ENCODE data around the gene KLHL28.

The KLHL28 gene

GRCh38 chr14:44887596-44887955, 74.2 kb downstream of the KLHL28 start:
- no peak overlapping the region for H3K27ac ChIP-seq (ENCODE audit: low read depth, low read length)
- H3K4me3 ChIP-seq (ENCODE audit: low read depth in 1 of 2, low read length in 2 of 2), result no peak overlapping the region
- H3K27me3 ChIP-seq (ENCODE audit: control insufficient read depth in 1 of 2, insufficient read depth in 2 of 2, low read length in 2 of 2), result no peaks in the 10 kb centered on the region
- no peaks in the 10 kb centered on the region for H3K36me3 ChIP-seq (ENCODE audit: control insufficient read depth in 1 of 2, insufficient read depth in 2 of 2, low read length in 2 of 2)
- H3K9me3 ChIP-seq (ENCODE audit: control insufficient read depth in 1 of 2, low read length in 2 of 2), result peaks cover under 1 to 4% of the 10 kb centered on the region in 2 donors
- H3K4me1 ChIP-seq (ENCODE audit: control insufficient read depth in 1 of 2, insufficient read depth in 2 of 2, low read length in 2 of 2), result peaks cover 11 to 15% of the 10 kb centered on the region in 2 donors
- no peak overlapping the region for H3K9ac ChIP-seq (ENCODE audit: low read depth in 1 of 2, low read length in 2 of 2)

DNA sequence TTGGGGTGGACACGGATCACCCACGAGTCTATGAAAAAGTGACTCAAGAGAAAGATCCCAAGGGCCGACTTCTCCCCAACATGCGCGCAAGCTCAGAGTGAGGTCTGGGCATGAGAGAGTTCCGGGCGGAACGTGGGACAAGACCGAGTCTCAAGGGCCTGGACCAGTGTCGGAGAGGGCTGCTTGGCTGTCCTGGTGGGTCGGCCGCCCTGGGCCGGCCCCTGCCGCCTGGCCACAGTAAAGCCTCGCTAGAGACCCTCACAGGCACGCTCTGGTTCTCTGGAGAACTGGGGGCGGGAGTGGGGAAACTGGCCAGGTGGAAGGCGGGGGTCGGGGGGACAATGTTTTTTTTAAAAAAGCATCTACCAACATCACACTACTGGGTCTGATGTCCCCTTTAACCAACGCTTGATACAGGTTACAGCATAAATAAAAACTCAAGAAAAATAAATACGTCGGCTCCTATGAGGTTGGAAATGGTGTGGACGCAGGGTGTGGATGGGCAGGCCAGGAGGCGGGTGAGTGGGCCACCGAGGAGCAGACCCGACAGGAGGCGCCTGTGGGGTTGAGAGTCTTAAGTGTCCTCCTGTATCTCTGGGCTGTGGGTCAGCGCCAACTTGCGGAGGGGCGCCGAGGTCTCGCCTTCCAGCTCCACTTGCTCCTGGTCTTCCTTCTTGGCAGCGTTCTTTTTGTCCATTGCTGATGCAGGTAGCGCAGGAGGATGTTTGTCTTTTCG, 74.7 kb downstream of the KLHL28 start:
- peaks cover 5 to 10% of the 10 kb centered on the region in 2 donors for H3K9me3 ChIP-seq (ENCODE audit: control insufficient read depth in 1 of 2, low read length in 2 of 2)
- no peak overlapping the region for H3K27ac ChIP-seq (ENCODE audit: low read depth, low read length)
- H3K4me1 ChIP-seq (ENCODE audit: control insufficient read depth in 1 of 2, insufficient read depth in 2 of 2, low read length in 2 of 2), result peaks cover 11 to 15% of the 10 kb centered on the region in 2 donors
- H3K9ac ChIP-seq (ENCODE audit: low read depth in 1 of 2, low read length in 2 of 2), result no peak overlapping the region
- no peaks in the 10 kb centered on the region for H3K36me3 ChIP-seq (ENCODE audit: control insufficient read depth in 1 of 2, insufficient read depth in 2 of 2, low read length in 2 of 2)
- no peaks in the 10 kb centered on the region for H3K27me3 ChIP-seq (ENCODE audit: control insufficient read depth in 1 of 2, insufficient read depth in 2 of 2, low read length in 2 of 2)
- H3K4me3 ChIP-seq (ENCODE audit: low read depth in 1 of 2, low read length in 2 of 2), result no peak overlapping the region

GRCh38 chr14:44880791-44881190, 81.0 kb downstream of the KLHL28 start:
- Histone ChIP-seq H3K9ac (ENCODE audit: low read depth in 1 of 2, low read length in 2 of 2) (no peak overlapping the region), H3K36me3 (ENCODE audit: control insufficient read depth in 1 of 2, insufficient read depth in 2 of 2, low read length in 2 of 2) (no peaks in the 10 kb centered on the region), H3K9me3 (ENCODE audit: control insufficient read depth in 1 of 2, low read length in 2 of 2) (peaks cover 5 to 13% of the 10 kb centered on the region in 2 donors), H3K27me3 (ENCODE audit: control insufficient read depth in 1 of 2, insufficient read depth in 2 of 2, low read length in 2 of 2) (no peaks in the 10 kb centered on the region), H3K4me1 (ENCODE audit: control insufficient read depth in 1 of 2, insufficient read depth in 2 of 2, low read length in 2 of 2) (no peaks in the 10 kb centered on the region), H3K4me3 (ENCODE audit: low read depth in 1 of 2, low read length in 2 of 2) (no peak overlapping the region), H3K27ac (ENCODE audit: low read depth, low read length) (no peak overlapping the region)

Measured in duodenal mucosa (tissue), 2 donors.